Neural progenitor cell (in vitro differentiated cells): ENCODE data around the gene KATNBL1. TPM values are rescaled to one million over a fixed set of nuclear protein-coding genes. Genes with fewer than 3 reads are reported as not detected.
"Not testable (repeated sequence)": the region's sequence is repeated elsewhere in the genome, so short reads cannot be mapped to it uniquely, and the experiment has no call there.

ENCODE experiments used
- DNase-seq: peaks from one replicate; pipeline ENCODE4 v3.0.0-alpha.2; 2016; ENCODE audit warnings: low spot score
- H2AFZ ChIP-seq: fragments of 200-600 bp; sonication (generic); replicated peaks from 2 replicates; pipeline ENCODE4 v1.6.1; 2016; ENCODE audit warnings: antibody characterized with exemption
- H3F3A ChIP-seq: fragments of 200-600 bp; sonication (generic); 2 replicates; pipeline ENCODE4 v1.6.1; 2016; ENCODE audit warnings: antibody characterized with exemption, low read depth
- H3K27ac ChIP-seq: fragments of 200-600 bp; sonication (generic); 2 replicates; pipeline ENCODE4 v1.5.1; 2016; ENCODE audit warnings: mild to moderate bottlenecking
- H3K27me3 ChIP-seq: fragments of 200-600 bp; sonication (generic); 2 replicates; pipeline ENCODE4 v1.6.1; 2016; ENCODE audit warnings: mild to moderate bottlenecking, moderate library complexity
- H3K36me3 ChIP-seq: fragments of 200-600 bp; sonication (generic); 2 replicates; pipeline ENCODE4 v1.5.1; 2016
- H3K4me1 ChIP-seq: fragments of 200-600 bp; sonication (generic); 2 replicates; pipeline ENCODE4 v1.6.1; 2016; ENCODE audit warnings: mixed run types
- H3K4me2 ChIP-seq: fragments of 200-600 bp; sonication (generic); 2 replicates; pipeline ENCODE4 v1.6.1; 2016
- H3K4me3 ChIP-seq: fragments of 200-600 bp; sonication (generic); 2 replicates; pipeline ENCODE4 v1.5.1; 2016
- H3K79me2 ChIP-seq: fragments of 200-600 bp; sonication (generic); 2 replicates; pipeline ENCODE4 v1.6.1; 2016; ENCODE audit warnings: low read depth
- H3K9ac ChIP-seq: fragments of 200-600 bp; sonication (generic); 2 replicates; pipeline ENCODE4 v1.6.1; 2016
- H3K9me3 ChIP-seq: fragments of 200-600 bp; sonication (generic); 2 replicates; pipeline ENCODE4 v1.5.1; 2016; ENCODE audit warnings: low read depth
- H4K20me1 ChIP-seq: fragments of 200-600 bp; sonication (generic); 2 replicates; pipeline ENCODE4 v1.6.1; 2016; ENCODE audit warnings: low read depth
- H3K27ac Mint-ChIP-seq: 3 replicates; pipeline ENCODE4 v1.8.0; 2021; ENCODE audit warnings: mixed read lengths
- H3K27me3 Mint-ChIP-seq: 2 replicates; pipeline ENCODE4 v1.8.0; 2022; ENCODE audit warnings: low read depth, mild to moderate bottlenecking, inconsistent platforms, moderate library complexity, mixed read lengths; ENCODE audit not compliant: insufficient read depth
- H3K36me3 Mint-ChIP-seq: 3 replicates; pipeline ENCODE4 v1.8.0; 2021; ENCODE audit warnings: mixed read lengths
- H3K4me1 Mint-ChIP-seq: 3 replicates; pipeline ENCODE4 v1.8.0; 2021; ENCODE audit warnings: mixed read lengths
- H3K4me3 Mint-ChIP-seq: 3 replicates; pipeline ENCODE4 v1.8.0; 2021; ENCODE audit warnings: mild to moderate bottlenecking, moderate library complexity, mixed read lengths
- H3K9me3 Mint-ChIP-seq: 3 replicates; pipeline ENCODE4 v1.8.0; 2020; ENCODE audit warnings: mixed read lengths
- EZH2 ChIP-seq: fragments of 200-600 bp; sonication (generic); IDR thresholded peaks from 2 replicates; pipeline ENCODE4 v1.6.1; 2017; ENCODE audit warnings: antibody characterized with exemption, mild to moderate bottlenecking, moderate library complexity
- EZH2phosphoT487 ChIP-seq: fragments of 200-600 bp; sonication (generic); IDR thresholded peaks from 2 replicates; pipeline ENCODE4 v1.6.1; 2017; ENCODE audit warnings: antibody characterized with exemption
- total RNA-seq: library from RNA; depleted of rRNA; stranded (reverse); fragments of >200 nt; gene quantifications from 2 replicates; pipeline ENCODE4 v1.2.3, GENCODE V29; 2015; ENCODE audit warnings: low replicate concordance
- TF ChIP-seq, protein P1 (sequence below): fragments of 200-600 bp; sonication (generic); IDR thresholded peaks from 2 replicates; pipeline ENCODE4 v1.5.1; 2017; ENCODE audit warnings: antibody characterized with exemption, mild to moderate bottlenecking

Gene KATNBL1
- total RNA-seq, 1 donor from 2014 or later, result 178 TPM

DNA sequence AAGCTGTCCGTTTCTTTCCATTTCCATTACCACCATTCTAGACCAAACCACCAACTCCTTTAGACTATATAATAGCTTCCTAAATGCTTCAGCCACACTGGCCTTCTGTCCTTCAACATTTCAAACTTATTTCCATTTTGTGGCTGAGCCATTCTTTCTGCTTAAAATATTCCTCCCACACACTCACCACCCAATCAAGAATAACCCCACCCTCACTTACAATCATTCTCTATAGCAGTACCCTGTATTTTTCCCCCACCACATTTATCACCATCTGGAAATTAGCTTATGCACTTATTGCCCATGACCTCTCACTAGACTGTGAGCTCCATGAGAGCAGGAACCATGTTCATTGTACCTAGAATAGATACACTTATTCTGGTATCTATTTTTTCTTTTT lies 6.6 kb downstream of the KATNBL1 start:
- Mint-ChIP-seq H3K4me3 (no peak overlapping the region), H3K27me3 (no peaks in the 10 kb centered on the region), H3K36me3 (peaks cover 52% of the 10 kb centered on the region), H3K9me3 (peaks cover 22% of the 10 kb centered on the region), H3K27ac (no peak overlapping the region), H3K4me1 (peaks cover 2% of the 10 kb centered on the region)
- DNase-seq, result no peak
- Histone ChIP-seq H3K9ac (no peak overlapping the region), H3K4me3 (no peak overlapping the region), H3K4me1 (peaks cover 3% of the 10 kb centered on the region), H3F3A (no peaks in the 10 kb centered on the region), H2AFZ (no peak overlapping the region), H3K79me2 (peaks cover 100% of the 10 kb centered on the region), H3K27me3 (no peaks in the 10 kb centered on the region), H3K27ac (no peak overlapping the region), H3K4me2 (no peak overlapping the region), H3K36me3 (no peaks in the 10 kb centered on the region), H4K20me1 (peaks cover 16% of the 10 kb centered on the region), H3K9me3 (no peaks in the 10 kb centered on the region)
- no peak for TF ChIP-seq EZH2

DNA sequence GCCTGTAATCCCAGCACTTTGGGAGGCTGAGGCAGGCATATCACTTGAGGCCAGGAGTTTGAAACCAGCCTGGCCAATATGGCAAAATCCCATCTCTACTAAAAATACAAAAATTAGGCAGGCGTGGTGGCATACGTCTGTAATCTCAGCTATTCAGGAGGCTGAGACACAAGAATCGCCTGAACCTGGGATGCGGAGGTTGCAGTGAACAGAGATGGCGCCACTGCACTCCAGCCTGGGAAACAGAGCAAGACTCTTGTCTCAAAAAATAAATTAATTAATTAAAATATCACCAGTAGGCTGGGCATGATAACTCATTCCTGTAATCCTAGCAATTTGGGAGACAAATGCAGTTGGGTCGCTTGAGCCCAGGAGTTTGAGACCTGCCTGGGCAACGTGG lies 16.6 kb downstream of the KATNBL1 start:
- not testable (repeated sequence) for H3K4me1 ChIP-seq, H2AFZ ChIP-seq, H3K4me3 Mint-ChIP-seq, H3K27me3 Mint-ChIP-seq, H3F3A ChIP-seq, H3K27ac Mint-ChIP-seq, H3K9ac ChIP-seq, H3K27ac ChIP-seq, DNase-seq, H4K20me1 ChIP-seq, H3K4me1 Mint-ChIP-seq, H3K4me3 ChIP-seq, H3K27me3 ChIP-seq, H3K36me3 ChIP-seq, H3K9me3 ChIP-seq, H3K4me2 ChIP-seq
- Mint-ChIP-seq H3K36me3 (peaks cover 32% of the 10 kb centered on the region), H3K9me3 (peaks cover 26% of the 10 kb centered on the region)
- H3K79me2 ChIP-seq, result peaks cover 98% of the 10 kb centered on the region
- TF ChIP-seq, protein P1, sequence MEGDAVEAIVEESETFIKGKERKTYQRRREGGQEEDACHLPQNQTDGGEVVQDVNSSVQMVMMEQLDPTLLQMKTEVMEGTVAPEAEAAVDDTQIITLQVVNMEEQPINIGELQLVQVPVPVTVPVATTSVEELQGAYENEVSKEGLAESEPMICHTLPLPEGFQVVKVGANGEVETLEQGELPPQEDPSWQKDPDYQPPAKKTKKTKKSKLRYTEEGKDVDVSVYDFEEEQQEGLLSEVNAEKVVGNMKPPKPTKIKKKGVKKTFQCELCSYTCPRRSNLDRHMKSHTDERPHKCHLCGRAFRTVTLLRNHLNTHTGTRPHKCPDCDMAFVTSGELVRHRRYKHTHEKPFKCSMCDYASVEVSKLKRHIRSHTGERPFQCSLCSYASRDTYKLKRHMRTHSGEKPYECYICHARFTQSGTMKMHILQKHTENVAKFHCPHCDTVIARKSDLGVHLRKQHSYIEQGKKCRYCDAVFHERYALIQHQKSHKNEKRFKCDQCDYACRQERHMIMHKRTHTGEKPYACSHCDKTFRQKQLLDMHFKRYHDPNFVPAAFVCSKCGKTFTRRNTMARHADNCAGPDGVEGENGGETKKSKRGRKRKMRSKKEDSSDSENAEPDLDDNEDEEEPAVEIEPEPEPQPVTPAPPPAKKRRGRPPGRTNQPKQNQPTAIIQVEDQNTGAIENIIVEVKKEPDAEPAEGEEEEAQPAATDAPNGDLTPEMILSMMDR, result peak; percentile 26

DNA sequence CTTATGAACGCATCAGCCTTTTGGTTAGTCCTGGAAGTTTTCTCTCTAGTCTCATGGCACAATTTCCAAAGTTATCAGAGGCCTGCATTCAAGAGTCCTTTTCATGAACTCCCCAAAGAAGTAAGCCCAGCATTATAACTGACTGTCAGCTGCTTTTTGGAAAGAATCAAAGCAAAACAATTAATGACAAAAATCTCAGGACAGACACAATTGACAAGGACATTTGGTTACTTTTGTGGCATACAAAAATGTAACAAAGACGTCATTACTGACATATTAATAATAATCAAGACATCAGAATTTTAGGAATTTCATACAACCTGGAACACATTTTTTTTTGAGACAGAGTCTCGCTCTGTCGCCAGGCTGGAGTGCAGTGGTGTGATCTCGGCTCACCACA lies 21.2 kb downstream of the KATNBL1 start:
- H3K27me3 Mint-ChIP-seq, result peaks cover 3% of the 10 kb centered on the region
- Histone ChIP-seq H3F3A (no peaks in the 10 kb centered on the region), H3K36me3 (no peaks in the 10 kb centered on the region), H3K4me3 (no peak overlapping the region), H3K27ac (no peak overlapping the region), H3K27me3 (no peaks in the 10 kb centered on the region), H3K4me1 (no peaks in the 10 kb centered on the region), H2AFZ (no peak overlapping the region), H3K9ac (no peak overlapping the region), H3K4me2 (no peak overlapping the region), H3K79me2 (peaks cover 98% of the 10 kb centered on the region), H3K9me3 (no peaks in the 10 kb centered on the region), H4K20me1 (no peaks in the 10 kb centered on the region)
- H3K4me1 Mint-ChIP-seq, result no peaks in the 10 kb centered on the region
- H3K36me3 Mint-ChIP-seq, result peaks cover 39% of the 10 kb centered on the region
- H3K9me3 Mint-ChIP-seq, result peaks cover 37% of the 10 kb centered on the region
- no peak overlapping the region for H3K4me3 Mint-ChIP-seq
- no peak for DNase-seq
- TF ChIP-seq EZH2 (no peak), EZH2phosphoT487 (no peak)
- TF ChIP-seq, protein P1, result no peak
- no peak overlapping the region for H3K27ac Mint-ChIP-seq

DNA sequence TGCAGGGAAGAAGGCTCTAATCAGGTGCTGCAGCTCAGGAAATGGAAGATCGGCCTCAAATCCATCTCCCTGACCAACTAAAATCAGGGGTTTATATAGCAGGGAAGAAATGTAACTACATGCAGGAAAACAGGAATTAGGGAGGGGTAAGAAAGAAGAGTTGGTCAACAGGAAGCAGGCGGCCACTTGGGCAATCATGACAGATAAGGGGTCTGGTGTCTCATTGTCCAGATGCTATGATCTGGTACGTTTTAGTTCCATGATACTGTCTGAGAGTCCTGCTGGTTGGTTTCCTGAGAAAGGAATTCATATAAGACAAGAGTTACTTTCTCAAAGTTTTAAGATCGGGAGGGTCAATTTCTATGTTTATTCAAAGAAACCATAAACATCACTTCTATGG lies 24.2 kb downstream of the KATNBL1 start:
- H4K20me1 ChIP-seq, result no peaks in the 10 kb centered on the region

More for the DNA sequence above, 24.2 kb downstream of the KATNBL1 start:
- no peaks in the 10 kb centered on the region for H3K9me3 ChIP-seq
- no peak overlapping the region for H3K27ac ChIP-seq
- Mint-ChIP-seq H3K9me3 (peaks cover 38% of the 10 kb centered on the region), H3K36me3 (peaks cover 43% of the 10 kb centered on the region), H3K27ac (no peak overlapping the region), H3K4me3 (no peak overlapping the region), H3K27me3 (peaks cover 3% of the 10 kb centered on the region), H3K4me1 (no peaks in the 10 kb centered on the region)
- TF ChIP-seq EZH2phosphoT487, result no peak
- H3F3A ChIP-seq, result no peaks in the 10 kb centered on the region
- H3K36me3 ChIP-seq, result no peaks in the 10 kb centered on the region
- no peak overlapping the region for H3K9ac ChIP-seq
- DNase-seq, result no peak
- H3K27me3 ChIP-seq, result no peaks in the 10 kb centered on the region
- no peak overlapping the region for H3K4me2 ChIP-seq
- H3K4me3 ChIP-seq, result no peak overlapping the region
- no peak overlapping the region for H2AFZ ChIP-seq
- peaks cover 97% of the 10 kb centered on the region for H3K79me2 ChIP-seq
- H3K4me1 ChIP-seq, result no peaks in the 10 kb centered on the region
